Measurements from ENCODE around the gene PGBD1. TPM values are rescaled to one million over a fixed set of nuclear protein-coding genes. Genes with fewer than 3 reads are reported as not detected.
A peak's percentile ranks its signal among the peaks of the same experiment; 100 is the strongest.

The PGBD1 gene
- total and polyA plus RNA-seq, 2 of the 13 experiments (the other 11 are each of a cell fraction or from before 2014, with no cell fraction given) = 3.6 to 6.9 TPM

GRCh38 chr6:28335040-28335563, 53.7 kb downstream of the PGBD1 start (continued):
- no peak for TF ChIP-seq HMGXB3 (CRISPR knock-in tag; IDR thresholded peaks at IDR 0.05; ENCODE audit: borderline replicate concordance)
- TF ChIP-seq ZSCAN29 (CRISPR knock-in tag; conservative IDR thresholded peaks at IDR 0.05) = no peak
- no peak for TF ChIP-seq PCBP1 (IDR thresholded peaks at IDR 0.05; ENCODE audit: borderline replicate concordance, low read depth, low read length)
- no peak for TF ChIP-seq XBP1 (CRISPR knock-in tag; IDR thresholded peaks at IDR 0.05)
- no peak for TF ChIP-seq ZBTB26 (CRISPR knock-in tag; IDR thresholded peaks at IDR 0.05; ENCODE audit: borderline replicate concordance)
- TF ChIP-seq SRF (IDR thresholded peaks at IDR 0.05; ENCODE audit: low read depth, low read length) = peak; percentile 82
- 0 out of 2 replicates have a peak, but pooled peaks have one; percentile 9 for TF ChIP-seq BRD4 (CRISPR knock-in tag; IDR thresholded peaks at IDR 0.05)
- TF ChIP-seq MED13 (CRISPR knock-in tag; IDR thresholded peaks at IDR 0.05) = no peak
- no peak for TF ChIP-seq SP140L (CRISPR knock-in tag; IDR thresholded peaks at IDR 0.05; ENCODE audit: borderline replicate concordance)
- TF ChIP-seq FOXK1 (CRISPR knock-in tag; IDR thresholded peaks at IDR 0.05; ENCODE audit: borderline replicate concordance, low read depth) = 0 out of 2 replicates have a peak, but pooled peaks have one; percentile 1
- TF ChIP-seq LBX2 (CRISPR knock-in tag; IDR thresholded peaks at IDR 0.05; ENCODE audit: borderline replicate concordance) = no peak
- TF ChIP-seq AHR (CRISPR knock-in tag; IDR thresholded peaks at IDR 0.05) = no peak
- TF ChIP-seq FOXO4 (CRISPR knock-in tag; conservative IDR thresholded peaks at IDR 0.05) = 0 out of 2 replicates have a peak, but pooled peaks have one; percentile 67
- TF ChIP-seq KLF12 (CRISPR knock-in tag; IDR thresholded peaks at IDR 0.05; ENCODE audit: borderline replicate concordance) = no peak
- no peak for TF ChIP-seq ZNF510 (CRISPR knock-in tag; IDR thresholded peaks at IDR 0.05; ENCODE audit: low read depth)
- TF ChIP-seq ZSCAN9 (CRISPR knock-in tag; IDR thresholded peaks at IDR 0.05; ENCODE audit: borderline replicate concordance) = no peak
- TF ChIP-seq MATR3 (CRISPR knock-in tag; IDR thresholded peaks at IDR 0.05) = no peak
- TF ChIP-seq ZNF766 (CRISPR knock-in tag; IDR thresholded peaks at IDR 0.05; ENCODE audit: borderline replicate concordance) = no peak
- TF ChIP-seq NR2F2 (IDR thresholded peaks at IDR 0.05; ENCODE audit: borderline replicate concordance, low read depth) = no peak
- TF ChIP-seq ZNF781 (CRISPR knock-in tag; IDR thresholded peaks at IDR 0.05; ENCODE audit: borderline replicate concordance, not compliant biosample characterization) = no peak
- no peak for TF ChIP-seq PCBP2 (optimal IDR thresholded peaks at IDR 0.05; ENCODE audit: low read depth, low read length, poor library complexity, severe bottlenecking)
- TF ChIP-seq NFE2 (CRISPR knock-in tag; IDR thresholded peaks at IDR 0.05) = no peak
- no peak for TF ChIP-seq CENPT (CRISPR knock-in tag; IDR thresholded peaks at IDR 0.05; ENCODE audit: low read depth)
- TF ChIP-seq ZNF136 (CRISPR knock-in tag; IDR thresholded peaks at IDR 0.05; ENCODE audit: low read depth) = 0 out of 2 replicates have a peak, but pooled peaks have one; percentile 24
- TF ChIP-seq PAF1 (CRISPR knock-in tag; IDR thresholded peaks at IDR 0.05) = no peak

Data from HepG2 (cell line).